ENCODE results near the gene CLCN4.

GRCh38 chrX:10142041-10142599 is 14.7 kb upstream of the CLCN4 start:
- TF ChIP-seq CTCF (IDR thresholded peaks at IDR 0.05) (no peak), EZH2 (IDR thresholded peaks at IDR 0.05; ENCODE audit: borderline replicate concordance, insufficient read depth, low read depth, low read length, poor library complexity, severe bottlenecking) (no peak)
